Ammon's horn (tissue), 1 donor: ENCODE measurements around the gene CPSF3.

Experiments
- DNase-seq: peaks from one replicate; pipeline ENCODE4 v3.0.0-alpha.2; 2016; ENCODE audit warnings: low spot score

The CPSF3 gene

DNA sequence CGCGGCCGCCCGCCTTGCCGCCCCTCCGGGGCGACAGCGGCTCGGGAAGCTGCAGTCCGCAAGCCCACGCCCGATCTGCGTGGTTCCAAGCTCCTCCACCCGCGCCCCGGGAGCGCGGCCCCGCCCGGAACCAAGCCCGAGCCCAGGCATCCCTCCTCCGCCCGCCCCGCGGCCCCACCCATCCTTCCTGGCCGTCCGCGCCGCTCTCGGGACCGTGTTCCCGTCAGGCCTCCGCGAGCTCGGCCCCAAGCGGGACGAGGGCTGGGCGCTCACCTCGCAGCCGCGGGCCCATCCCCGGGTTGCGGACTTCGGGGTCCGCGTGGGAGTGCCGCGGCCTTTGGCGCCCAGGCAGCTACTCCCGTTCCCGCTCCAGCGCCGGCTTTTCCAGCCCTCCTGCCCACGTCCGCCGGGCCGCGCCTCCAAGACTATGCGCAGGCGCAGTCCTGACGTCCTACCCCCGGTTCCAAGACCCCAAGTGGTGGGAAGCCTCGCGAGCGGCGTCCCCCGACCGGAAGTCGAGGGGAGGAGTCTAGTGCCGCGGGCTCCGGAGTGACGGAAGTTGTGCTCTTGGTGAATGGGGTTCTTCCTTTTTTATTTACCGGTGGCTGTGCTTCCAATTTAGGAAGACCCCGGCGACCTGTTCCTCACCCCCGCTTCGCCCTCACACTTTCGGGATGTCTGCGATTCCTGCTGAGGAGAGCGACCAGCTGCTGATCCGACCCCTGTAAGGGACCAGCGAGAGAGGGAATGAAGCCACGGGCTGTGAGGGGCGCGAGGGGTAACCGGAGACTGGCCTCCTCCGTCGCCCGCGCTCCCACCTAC lies at the start of gene CPSF3, which contains the start of gene ITGB1BP1:
CPSF3 (plus strand) TSS at position 555 of the 822 bp plus-strand sequence; CDS start at position 675, 120 bp downstream.
ITGB1BP1 (minus strand) TSS at position 429 of the 822 bp plus-strand sequence. CDS start 4,831 bp downstream, outside the sequence.
- peak; percentile 98 for DNase-seq

DNA sequence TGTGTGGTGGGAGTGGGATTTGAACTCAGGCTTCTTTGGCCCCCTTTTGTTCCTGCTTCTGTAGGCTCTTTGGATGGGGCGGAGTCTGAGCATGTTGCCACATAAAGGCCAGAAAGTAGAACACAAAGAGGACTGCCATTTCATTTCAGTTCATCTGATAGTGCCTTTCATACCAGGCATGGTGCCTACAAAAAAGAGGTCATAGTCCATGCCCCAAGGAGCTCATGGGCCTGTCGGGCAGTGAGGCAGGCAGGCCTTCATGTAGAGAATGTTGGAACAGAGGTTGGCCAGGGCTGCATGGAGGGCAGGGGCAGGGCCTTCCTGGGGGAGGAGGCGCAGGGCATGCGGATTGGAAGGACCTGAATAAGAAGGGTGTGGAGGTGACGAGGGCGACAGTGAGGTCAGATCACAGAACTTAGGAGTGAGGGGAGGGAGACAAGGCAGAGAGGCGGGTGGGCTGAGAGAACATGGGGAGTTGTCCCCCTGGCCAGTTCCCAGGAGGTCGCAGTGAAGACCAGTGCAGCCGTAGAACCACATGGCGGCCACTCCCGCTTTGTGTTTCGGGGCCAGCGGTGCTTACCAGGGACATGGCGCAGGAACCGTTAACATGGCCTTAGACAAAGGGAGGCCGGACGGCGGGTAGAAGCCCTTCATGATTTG lies 49.3 kb upstream of the CPSF3 start:
- no peak for DNase-seq

DNA sequence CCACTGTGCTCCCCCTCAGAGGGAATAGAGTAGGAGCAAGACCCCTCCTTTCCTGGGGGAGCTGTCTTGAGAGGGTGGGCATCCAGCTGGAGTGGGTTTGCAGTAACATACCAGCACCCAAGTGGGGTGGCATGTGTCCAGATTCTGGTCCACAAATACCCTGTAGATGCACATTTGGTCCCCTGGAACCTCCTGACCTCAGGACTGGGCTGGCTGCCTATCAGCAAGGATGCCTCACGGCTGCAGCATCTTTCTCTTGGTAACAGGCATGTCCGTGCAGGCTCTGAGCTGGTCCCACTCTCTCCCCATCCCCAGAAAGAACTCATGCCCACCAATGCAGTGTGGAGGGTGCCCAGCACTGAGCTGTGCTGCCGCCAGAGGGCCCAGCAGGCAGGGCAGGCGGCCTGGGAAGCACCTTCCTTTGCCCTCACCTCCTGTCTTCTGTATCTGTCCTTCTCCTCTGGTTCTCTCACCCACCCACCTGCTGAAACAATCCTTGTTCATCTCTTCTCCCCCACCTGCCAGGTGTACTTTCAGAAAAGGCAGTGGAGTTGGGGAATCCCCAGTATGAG lies 47.5 kb upstream of the CPSF3 start:
- no peak for DNase-seq

DNA sequence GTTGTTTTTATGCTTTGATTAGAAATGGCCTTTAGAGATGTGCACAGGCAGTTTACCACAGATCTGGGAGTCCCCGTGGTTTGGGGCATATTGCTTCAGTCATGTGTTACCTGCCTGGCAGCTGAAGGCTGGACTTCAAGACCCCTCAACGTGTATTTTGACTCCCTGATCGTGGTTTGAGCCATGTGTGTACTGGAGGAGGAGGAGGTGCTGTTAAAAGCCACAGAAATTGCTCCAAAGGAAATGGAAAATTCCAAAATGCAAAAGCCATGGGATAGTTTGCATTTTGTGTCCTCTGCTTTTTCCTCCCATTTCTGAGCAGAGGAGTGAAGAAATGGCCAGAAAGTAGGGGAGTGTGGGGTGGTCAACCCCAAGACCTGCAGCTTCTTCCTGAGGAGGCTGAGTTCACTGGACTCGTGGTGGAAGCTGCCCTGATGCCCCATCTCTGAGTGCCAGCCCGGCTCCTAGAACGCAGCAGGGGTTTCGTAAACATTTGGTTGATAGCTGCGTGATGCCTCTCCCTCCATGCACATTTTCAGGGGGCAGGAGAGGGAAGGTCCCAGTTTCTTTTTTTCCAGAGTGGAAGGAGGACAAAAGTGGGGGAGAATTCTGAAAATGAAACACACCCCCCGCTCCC lies 45.9 kb upstream of the CPSF3 start:
- no peak for DNase-seq

- DNase-seq = no peak
These were observed 44.7 kb upstream of the CPSF3 start for GRCh38 chr2:9378433-9379390.

DNA sequence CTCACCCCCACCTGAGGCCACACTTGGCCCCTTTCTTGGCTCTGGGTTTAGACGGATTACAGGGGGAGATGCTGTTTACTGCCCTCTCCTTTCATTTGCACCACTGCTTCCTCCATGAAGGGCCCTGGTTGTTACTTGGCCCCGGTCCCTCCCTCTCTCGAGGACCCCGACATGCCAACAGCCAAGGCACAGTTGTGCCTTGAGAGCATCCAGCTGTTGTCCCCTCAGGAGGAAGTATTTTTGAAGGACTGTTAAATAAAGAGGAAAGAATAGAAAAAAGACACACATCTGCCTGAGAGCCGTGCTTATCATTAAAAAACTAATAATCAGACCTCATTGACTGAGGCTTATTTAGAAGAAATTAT lies 44.1 kb upstream of the CPSF3 start:
- no peak for DNase-seq

DNA sequence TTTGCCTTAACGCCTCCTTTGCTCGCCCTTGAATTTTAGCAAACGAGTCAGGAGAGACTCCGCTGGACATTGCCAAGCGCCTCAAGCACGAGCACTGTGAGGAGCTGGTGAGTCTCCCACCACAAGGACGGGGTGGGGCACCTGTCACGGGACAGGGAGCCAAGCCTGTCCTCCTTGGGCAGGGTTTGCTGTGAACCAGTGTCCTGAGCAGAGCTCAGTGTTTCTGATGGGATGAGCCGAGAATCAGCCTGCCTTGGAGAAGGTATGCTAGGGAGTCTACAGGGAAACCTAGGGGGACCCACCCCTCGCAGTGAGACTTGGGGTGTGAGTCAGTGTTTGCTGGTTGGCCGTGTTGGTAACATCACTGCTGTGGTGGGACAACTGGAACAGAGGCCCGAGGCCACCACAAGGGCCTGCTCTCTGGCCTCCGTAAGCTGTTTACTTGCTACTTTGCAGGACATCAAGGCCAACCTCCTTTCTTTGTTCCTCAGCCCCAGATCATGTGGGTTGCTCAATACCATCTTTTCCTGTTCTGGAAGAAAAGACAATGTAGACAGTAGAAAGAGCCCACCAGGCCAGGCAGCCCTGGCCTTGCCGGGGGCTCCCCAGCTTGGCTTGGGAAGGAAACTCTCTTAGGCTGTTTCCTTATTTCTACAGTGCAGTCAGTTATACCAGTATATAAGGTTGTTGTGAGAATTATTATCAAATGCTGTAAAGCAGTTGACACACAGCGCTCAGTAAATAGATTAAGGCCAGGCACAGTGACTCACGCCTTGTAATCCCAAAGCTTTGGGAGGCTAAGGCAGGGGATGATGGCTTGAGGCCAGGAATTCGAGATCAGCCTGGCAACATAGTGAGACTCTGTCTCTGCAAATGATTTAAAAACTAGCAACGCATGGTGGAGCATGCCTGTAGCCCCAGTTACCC lies 42.5 kb upstream of the CPSF3 start:
- DNase-seq = peak; percentile 53

DNA sequence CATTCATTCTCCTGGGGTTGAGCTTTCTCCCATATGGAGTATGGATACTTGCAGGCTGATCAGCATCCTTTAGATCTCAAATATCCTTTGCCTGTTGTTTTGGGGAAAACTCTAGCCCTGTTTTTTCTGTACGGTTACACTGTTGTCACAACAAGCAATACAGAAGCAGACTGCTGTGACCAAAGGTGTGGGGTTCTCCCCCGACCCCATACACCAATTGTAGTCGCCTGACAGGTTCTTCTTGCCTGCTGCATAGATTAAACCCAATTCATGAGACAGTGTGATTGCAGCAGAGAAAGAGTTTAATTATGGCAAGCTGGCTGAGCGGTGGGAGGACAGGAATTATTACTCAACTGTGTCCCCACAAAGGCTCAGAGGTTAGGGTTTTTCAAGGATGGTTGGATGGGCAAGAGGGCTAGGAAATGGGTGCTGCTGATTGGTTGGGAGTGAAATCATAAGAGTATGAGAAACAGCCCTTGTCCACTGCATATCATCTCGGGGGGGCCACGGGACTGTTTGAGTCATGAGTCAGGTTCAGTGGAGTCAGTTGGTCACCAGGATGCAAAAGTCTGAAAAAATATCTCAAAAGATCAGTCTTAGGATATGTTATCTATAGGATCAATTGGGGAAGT lies 40.7 kb upstream of the CPSF3 start:
- DNase-seq = no peak

- DNase-seq = no peak
These were observed 38.9 kb upstream of the CPSF3 start for GRCh38 chr2:9384521-9384920.

GRCh38 chr2:9385841-9386240 lies 37.6 kb upstream of the CPSF3 start:
- no peak for DNase-seq

GRCh38 chr2:9388199-9388681 lies 35.2 kb upstream of the CPSF3 start:
- no peak for DNase-seq

- no peak for DNase-seq
These were observed 34.2 kb upstream of the CPSF3 start for GRCh38 chr2:9388950-9389911.

DNA sequence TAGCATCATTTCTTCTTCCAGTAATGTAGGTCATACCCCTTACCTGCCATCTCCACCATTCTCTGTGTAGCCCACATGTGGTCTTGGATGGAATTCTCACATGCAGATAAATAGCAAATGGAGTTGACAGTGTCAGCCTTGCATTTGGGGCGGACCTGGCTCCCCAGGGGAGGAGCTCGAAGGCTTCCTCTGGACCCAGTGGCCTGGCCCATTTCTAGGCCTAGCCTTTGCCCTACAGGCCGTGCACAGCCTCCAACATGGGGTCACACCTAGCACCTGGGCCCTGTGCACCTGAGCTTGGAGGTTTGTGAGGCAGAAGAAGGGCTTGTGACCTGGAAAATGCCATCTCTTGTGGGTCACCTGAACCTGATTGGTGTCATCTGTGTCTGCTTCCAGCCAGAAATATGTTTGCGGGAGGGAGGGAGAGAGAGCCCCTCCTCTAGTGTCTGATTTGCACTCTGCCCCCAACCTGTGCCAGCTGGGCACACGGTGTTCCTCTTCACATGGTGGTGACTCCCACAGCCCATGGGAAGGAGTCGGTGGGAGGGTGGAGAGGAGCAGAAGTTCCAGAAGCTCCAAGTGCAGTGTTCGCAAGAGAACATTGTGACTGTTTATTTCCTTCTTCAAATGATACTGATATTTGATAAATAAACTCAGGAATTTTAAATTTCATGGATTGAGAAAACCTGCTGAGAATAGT lies 33.2 kb upstream of the CPSF3 start:
- no peak for DNase-seq

DNA sequence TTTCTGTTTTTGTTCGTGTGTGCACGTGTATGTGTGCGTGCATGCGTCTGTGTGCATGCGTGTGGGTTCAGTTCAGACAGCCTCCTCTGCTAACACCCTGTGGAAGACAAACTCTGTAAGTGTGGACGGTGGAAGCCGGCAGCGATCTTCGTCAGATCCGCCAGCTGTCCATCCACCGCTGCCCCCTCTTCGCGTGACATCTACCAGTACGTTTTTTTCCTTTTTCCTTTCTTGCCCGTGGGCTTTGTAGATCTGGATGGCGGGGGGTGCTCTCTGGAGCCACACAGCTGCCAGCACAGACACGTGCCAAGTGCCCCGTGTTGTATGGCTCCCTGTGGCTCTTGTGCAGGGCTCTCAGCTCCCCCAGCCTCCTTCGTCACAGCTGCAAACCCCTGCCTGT lies 32.5 kb upstream of the CPSF3 start:
- DNase-seq = no peak

DNA sequence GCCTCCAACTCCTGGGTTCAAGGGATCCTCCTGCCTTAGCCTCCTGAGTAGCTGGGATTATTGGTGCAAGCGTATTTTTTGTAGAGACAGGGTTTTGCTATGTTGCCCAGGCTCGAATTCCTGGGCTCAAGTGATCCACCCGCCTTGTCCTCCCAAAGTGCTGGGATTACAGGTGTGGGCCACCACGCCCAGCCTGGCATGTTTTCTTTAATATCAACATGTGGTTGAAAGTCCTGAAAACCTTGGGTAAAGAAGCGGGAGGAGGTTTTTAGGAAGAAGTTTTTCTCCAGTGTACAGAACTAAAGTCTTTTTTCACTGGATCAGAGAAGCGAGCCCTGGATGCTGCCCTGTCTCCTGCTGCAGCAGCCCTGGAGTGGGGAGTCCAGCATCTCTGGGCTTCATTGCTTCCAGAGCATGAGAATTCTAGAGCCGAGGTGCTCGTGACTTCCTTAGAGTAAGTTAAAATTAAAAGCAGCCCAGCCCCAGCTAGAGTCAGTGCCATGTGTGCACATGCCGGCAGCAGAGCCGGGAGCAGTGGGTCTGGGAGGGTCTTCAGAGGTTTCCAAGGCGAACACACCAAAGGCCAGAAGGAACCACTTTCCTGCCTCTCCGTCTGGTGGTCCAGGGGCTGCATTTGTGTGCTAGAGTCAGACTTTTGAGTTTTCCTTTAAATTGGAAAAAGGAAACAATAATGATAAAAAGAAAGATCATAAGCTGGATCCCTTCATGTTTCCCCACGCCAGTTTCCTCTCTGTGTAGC lies 31.3 kb upstream of the CPSF3 start:
- DNase-seq = no peak

GRCh38 chr2:9392898-9393765 lies 30.3 kb upstream of the CPSF3 start:
- DNase-seq = no peak
